ENCODE data around the gene PIP5KL1.

The PIP5KL1 gene

DNA sequence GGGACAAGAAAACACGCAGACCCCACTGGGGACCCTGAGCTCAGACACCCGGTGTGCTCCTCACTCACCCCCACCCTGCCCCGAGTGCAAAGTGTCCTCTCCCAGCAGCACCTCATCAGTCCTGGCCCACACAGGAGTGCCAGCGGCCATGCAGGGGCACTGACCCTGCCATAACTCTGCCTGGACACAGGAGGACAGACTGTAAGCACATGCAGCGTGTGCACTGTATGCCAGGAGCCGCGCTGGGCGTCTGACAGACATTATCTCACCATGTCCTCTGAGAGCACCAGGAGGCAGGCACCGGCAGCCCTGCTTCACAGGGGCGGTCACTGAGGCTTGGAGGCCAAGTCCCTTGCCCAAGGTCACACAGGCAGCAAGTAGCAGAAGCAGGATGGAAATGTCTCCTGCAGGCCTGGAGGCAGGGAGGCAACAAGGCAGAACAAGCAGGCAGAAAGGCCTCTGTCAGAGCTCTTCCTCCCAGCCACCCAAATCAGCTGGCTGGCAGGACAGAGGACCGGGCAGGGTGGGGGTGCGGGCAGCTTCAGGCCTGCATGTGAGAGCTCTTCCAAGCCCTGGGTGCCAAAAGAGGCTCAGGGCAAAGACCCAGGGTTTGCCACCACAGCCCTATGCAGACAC is 41.8 kb upstream of the PIP5KL1 start:
- H3K4me1 Mint-ChIP-seq (ENCODE audit: low read depth): peaks cover 100% of the 10 kb centered on the region
- peak overlapping the region; percentile 84 for H3K27ac Mint-ChIP-seq

DNA sequence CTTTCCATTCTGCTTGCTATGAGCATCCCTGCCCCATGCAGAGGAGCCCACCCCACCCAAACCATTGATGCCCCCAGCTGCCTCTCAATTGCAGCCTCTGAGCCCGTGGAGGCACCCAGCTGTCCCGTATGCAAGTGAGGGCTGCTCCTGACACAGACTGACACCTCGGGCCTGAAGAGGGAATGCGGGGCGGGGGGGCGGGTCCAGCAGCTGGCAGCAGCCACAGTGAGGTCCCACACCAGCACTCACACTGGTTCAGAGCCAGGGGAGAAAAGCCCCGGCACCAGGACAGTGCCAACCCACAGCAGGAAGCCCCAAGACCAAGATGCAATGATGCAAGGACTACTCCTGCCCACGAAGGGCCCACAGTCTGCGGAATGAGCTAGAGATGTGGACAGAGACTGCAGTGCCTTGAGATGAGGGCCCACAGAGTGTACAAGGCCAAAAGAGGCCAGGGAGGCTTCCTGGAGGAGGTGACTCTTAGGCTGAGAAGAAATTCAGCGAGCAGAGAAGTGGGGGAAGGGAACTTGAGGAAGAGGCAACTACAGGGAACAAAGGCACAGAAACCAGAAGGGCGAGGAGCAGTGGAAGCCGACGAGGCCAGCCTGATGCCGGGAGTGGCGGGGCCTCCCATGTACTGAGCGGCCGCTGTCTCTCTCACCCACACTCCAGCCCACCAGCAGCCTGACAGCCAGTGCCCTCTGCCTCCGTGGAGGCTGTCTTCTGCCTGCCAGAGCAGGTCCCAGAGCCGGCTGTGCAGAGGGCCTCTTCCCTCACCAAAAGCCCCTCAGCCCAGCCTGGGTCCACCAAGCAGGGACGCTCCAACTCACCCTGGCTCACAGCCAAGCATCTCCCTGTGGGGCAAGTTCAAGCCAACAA is 41.0 kb upstream of the PIP5KL1 start:
- Mint-ChIP-seq H3K4me1 (ENCODE audit: low read depth) (peaks cover 100% of the 10 kb centered on the region), H3K36me3 (ENCODE audit: low read depth) (peaks cover 15% of the 10 kb centered on the region), H3K27me3 (no peaks in the 10 kb centered on the region), H3K4me3 (peak overlapping the region; percentile 73), H3K9me3 (no peaks in the 10 kb centered on the region), H3K27ac (peak overlapping the region; percentile 91)

More for the DNA sequence above, 41.8 kb upstream of the PIP5KL1 start:
- H3K27me3 Mint-ChIP-seq: no peaks in the 10 kb centered on the region
- peaks cover 15% of the 10 kb centered on the region for H3K36me3 Mint-ChIP-seq (ENCODE audit: low read depth)
- H3K4me3 Mint-ChIP-seq: peak overlapping the region; percentile 73
- H3K9me3 Mint-ChIP-seq: no peaks in the 10 kb centered on the region

DNA sequence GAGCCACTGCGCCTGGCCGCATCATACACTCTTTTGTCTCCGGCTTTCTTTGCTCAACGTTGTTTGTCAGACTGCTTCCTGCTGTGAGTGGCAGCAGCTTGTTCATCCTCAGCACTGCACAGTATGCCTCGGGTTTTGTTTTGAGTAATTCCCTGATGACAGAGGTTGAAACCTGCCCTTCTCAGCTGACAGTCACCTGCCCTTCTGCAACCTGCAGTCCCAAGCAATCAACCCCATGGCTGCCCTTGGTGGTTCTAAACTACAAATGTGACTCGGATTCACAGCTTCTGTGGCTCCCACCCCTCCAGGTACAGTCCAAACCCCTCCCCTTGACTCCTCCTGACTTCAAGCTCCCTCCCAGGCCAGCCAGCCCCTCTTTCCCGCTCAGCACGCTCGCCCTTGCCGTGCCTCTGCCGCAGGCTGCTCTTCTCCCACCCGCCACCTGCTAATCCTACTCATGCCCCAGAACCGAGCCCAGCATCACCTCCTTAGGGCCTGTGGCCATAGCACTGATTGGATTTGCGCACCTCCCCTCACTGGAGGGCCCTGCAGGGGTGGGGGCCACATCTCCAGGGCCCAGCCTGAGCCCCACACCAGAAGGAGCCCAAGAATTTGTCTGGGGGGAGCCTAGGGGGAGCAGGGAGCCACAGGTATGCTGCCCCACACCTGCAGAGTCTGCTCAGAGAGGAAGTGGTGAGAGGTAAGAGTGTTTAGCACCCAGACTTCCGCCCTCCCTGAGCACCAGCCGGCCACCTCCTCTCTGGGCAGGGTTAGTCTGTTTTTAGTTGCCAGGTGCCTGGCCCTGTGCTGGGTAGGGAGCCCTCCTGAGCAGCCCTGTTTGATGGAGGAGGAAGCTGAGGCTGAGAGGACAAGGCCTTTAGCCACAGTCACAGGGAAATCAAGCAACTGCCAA is 40.1 kb upstream of the PIP5KL1 start:
- Mint-ChIP-seq H3K36me3 (ENCODE audit: low read depth) (peaks cover 11% of the 10 kb centered on the region), H3K9me3 (no peaks in the 10 kb centered on the region), H3K4me1 (ENCODE audit: low read depth) (peaks cover 100% of the 10 kb centered on the region), H3K27me3 (no peaks in the 10 kb centered on the region), H3K4me3 (peak overlapping the region; percentile 73), H3K27ac (peak overlapping the region; percentile 91)

DNA sequence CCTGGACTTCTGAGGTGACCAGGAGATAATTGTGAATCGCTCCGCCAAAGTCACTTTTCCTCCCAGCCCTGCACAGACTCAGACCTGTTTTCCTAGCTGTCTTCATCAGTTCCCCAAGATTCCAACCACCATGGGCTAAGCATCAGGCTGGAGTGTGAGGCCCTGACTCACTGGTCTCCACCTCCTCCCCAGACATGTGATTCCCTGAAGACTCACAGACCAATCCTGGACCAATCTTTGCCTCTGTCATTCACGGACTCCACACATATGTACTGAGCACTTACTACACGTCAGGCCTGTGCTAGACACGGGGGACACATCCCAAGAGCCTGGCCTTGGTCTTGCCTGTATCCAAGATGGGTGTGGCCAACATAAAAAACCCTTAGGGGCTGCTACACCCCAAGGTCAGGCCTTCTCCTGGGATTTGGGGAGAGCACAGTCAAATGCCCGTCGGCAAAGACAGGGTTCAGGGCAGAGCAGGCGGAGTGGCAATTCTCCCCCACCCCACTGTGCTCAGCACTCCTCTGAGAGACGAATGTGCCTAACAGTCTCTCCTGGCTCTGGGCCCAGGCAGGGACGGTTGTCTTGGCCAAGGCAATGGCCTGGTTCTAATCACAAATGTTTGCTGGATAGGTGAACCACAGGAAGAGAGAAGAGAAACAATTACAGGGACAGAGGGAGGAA is 38.3 kb upstream of the PIP5KL1 start:
- Mint-ChIP-seq H3K4me3 (peak overlapping the region; percentile 73), H3K4me1 (ENCODE audit: low read depth) (peaks cover 99% of the 10 kb centered on the region), H3K27ac (peak overlapping the region; percentile 91), H3K9me3 (no peaks in the 10 kb centered on the region), H3K36me3 (ENCODE audit: low read depth) (peaks cover 9% of the 10 kb centered on the region), H3K27me3 (no peaks in the 10 kb centered on the region)

DNA sequence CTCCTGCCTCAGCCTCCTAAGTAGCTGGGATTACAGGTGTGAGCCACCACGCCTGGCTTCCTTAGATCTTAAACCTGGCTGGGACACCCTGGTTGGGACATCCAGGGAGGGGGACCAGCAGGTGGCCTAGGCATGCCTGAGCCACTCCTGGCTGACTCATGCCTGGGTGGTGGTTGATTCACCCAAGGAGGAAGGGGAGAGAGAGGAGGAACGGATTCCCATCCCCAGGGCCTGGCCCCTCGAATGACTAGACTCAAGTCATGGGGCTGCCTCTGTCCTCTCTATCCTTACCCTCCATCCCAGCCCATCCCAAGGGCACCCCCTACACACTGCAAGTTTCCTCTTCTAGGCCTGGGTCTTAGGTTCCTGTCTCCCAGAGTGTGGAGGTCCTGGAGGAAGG is 37.5 kb upstream of the PIP5KL1 start:
- peaks cover 99% of the 10 kb centered on the region for H3K4me1 Mint-ChIP-seq (ENCODE audit: low read depth)

DNA sequence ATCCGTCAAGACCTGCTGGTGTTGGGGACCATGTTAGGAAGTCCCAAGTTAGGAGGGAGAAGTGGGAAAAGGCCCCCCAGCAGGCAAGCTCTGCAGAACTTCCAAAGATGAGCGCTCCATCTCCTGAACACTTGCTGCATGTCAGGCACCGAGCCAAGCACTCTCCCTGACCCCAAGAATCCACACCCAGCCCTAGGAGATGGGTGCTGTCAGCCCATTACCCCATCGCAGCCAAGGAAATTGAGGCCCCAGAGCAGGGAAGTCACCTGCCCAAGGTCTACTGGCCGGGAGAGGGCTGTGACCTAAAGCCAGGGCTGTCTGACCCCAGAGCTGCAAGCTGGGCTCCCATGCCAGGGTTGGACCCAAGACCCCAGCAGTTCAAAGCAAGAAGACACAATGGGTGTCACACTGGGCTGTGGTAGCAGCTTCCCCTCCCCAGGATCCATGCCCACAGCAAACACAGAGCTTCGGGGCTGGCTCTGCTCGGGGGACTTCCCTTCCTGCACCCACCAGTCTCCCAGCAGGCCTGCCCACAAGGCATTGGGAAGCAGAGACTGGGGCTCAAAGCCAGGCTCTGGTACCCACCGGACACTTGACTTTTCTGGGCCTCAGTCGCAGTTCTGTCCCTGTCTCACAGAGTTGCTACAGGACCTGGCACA is 36.7 kb upstream of the PIP5KL1 start:
- Mint-ChIP-seq H3K27me3 (no peaks in the 10 kb centered on the region), H3K27ac (peak overlapping the region; percentile 91), H3K4me3 (peak overlapping the region; percentile 12), H3K36me3 (ENCODE audit: low read depth) (peaks cover 9% of the 10 kb centered on the region), H3K4me1 (ENCODE audit: low read depth) (peaks cover 99% of the 10 kb centered on the region), H3K9me3 (no peaks in the 10 kb centered on the region)

More for the DNA sequence above, 37.5 kb upstream of the PIP5KL1 start:
- Mint-ChIP-seq H3K4me3 (peak overlapping the region; percentile 17), H3K27ac (peak overlapping the region; percentile 91), H3K9me3 (no peaks in the 10 kb centered on the region), H3K36me3 (ENCODE audit: low read depth) (peaks cover 9% of the 10 kb centered on the region), H3K27me3 (no peaks in the 10 kb centered on the region)

DNA sequence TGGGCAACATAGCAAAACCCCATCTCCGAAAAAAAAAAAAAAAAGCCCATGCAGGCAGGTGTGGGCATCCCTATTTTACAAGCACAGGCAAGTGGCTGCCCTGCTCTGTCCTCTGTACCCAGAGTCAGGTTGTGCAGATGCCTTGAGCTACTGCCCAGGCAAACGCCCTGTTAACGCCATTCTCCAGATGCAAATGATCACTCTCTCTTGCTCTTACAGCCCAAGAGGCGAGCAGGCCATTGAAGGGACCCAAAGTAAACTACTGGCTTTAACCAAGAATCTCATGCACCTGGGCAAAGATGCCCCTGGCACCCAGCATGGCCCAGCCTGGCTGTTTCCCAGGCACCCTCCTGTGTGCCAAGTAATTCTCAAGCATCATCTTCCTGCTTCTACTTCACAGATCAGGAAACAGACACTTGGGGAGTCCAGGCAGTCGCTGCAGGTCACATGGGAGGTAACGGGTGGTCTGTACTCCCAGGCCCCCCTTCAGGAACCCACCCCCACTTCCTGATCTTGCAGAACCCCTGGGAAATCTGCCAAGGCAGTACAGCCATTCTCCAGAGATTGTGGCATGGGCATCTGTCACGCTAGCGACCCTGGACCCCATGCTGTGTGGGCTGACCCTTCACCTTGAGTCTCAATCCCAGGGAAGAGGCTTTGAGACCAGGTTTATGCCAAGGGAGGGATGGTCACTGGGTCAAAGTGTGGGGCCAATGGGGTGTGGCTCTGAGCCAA is 36.0 kb upstream of the PIP5KL1 start:
- Mint-ChIP-seq H3K27ac (peak overlapping the region; percentile 92), H3K27me3 (no peaks in the 10 kb centered on the region), H3K4me3 (no peak overlapping the region), H3K4me1 (ENCODE audit: low read depth) (peaks cover 99% of the 10 kb centered on the region), H3K9me3 (no peaks in the 10 kb centered on the region), H3K36me3 (ENCODE audit: low read depth) (peaks cover 10% of the 10 kb centered on the region)

DNA sequence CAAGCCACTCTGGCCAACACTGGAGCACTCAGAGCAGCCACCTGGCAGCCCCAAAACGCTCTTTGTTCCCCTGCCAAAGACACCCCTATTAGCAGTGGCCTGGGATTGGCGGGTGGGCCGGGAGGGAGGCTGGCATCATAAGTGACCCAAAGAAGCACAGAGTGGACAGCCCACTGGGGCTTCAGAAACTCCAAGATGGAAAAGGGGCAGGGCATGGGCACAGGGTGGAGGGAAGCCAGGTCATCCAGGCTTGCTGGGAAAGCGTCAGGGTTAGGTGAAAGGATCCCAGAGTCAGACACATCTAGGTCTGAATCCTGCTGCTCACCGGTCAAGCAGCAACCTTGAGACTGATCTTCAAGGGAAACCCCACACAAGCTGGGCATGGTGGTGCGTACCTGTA is 35.4 kb upstream of the PIP5KL1 start:
- H3K9me3 Mint-ChIP-seq: no peaks in the 10 kb centered on the region
- peaks cover 13% of the 10 kb centered on the region for H3K36me3 Mint-ChIP-seq (ENCODE audit: low read depth)
- H3K4me3 Mint-ChIP-seq: peak overlapping the region; percentile 73
- no peaks in the 10 kb centered on the region for H3K27me3 Mint-ChIP-seq
- peaks cover 99% of the 10 kb centered on the region for H3K4me1 Mint-ChIP-seq (ENCODE audit: low read depth)
- H3K27ac Mint-ChIP-seq: peak overlapping the region; percentile 92

DNA sequence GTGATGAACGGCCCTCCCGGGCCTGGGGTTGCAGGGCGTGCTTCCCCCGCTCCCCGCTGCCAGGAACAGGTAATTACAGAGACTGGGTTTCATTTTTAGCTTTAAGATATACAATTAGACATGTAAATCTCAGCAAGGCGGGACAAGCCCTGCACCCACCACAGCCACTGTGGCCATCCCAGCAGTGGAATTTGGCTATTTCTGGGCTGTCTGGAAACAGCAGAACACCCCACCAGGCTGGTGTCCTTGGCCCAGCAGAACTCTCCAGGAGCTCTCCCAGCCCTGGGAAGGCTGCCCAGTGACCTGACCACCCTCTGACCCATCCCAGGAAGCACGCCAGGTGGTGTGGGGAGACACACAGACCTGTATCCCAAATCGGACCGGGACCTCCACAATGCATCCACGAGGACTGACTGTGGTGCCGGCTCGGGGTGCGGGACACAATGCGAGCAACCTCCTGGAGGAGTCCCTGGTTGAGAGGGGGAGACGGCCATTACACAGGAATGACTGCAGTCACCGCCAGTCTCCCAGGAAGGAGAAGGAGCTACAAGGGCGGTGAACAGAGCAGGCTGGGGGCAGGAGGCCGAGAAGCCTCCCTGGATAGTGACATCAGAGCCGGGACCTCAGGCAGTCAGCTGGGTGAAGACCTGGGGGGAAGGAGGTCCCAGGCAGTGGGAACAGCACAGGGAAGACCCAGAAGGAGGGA is 32.9 kb upstream of the PIP5KL1 start:
- no peaks in the 10 kb centered on the region for H3K27me3 Mint-ChIP-seq
- peaks cover 99% of the 10 kb centered on the region for H3K4me1 Mint-ChIP-seq (ENCODE audit: low read depth)
- peak overlapping the region; percentile 92 for H3K27ac Mint-ChIP-seq
- H3K36me3 Mint-ChIP-seq (ENCODE audit: low read depth): peaks cover 10% of the 10 kb centered on the region
- no peaks in the 10 kb centered on the region for H3K9me3 Mint-ChIP-seq
- H3K4me3 Mint-ChIP-seq: peak overlapping the region; percentile 34

DNA sequence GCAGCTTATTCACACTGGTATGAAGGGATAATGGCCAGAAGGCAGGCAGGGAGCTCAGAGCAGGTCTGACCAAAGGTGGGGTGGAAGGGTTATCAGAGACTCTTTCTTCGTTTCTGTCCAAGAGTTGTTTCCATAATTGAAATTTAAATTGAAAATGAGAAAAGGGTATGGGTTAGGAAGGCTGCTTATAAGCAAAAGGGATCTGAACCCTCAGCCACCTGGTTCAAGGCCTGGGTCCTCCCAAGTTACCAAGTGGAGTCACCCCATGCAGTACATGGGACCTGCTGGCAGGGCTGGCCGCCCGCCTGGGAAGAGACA is 32.4 kb upstream of the PIP5KL1 start:
- Mint-ChIP-seq H3K27ac (peak overlapping the region; percentile 92), H3K4me3 (peak overlapping the region; percentile 34), H3K27me3 (no peaks in the 10 kb centered on the region), H3K36me3 (ENCODE audit: low read depth) (peaks cover 11% of the 10 kb centered on the region), H3K9me3 (no peaks in the 10 kb centered on the region), H3K4me1 (ENCODE audit: low read depth) (peaks cover 97% of the 10 kb centered on the region)

DNA sequence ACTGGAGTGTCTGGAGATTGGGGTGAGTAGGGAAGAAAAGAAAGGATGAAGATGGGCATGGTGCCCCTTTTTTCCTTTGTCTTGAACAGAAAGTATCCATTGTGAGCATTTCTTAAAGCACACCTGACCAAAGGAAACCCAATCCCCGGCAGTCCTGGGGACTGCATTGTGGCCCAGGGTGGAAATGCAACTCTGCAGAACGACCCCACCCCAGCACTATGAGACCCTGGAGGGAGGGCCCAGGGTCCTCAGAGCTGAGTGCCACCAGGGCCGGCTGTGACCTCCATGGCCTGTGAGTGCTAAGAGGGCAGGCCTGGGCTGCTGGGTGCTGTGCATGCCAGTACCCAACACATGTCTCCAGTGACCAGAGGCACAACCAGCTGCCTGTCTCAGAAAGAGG is 31.7 kb upstream of the PIP5KL1 start:
- Mint-ChIP-seq H3K9me3 (no peaks in the 10 kb centered on the region), H3K4me1 (ENCODE audit: low read depth) (peaks cover 97% of the 10 kb centered on the region), H3K4me3 (no peak overlapping the region), H3K36me3 (ENCODE audit: low read depth) (peaks cover 13% of the 10 kb centered on the region), H3K27ac (peak overlapping the region; percentile 92), H3K27me3 (no peaks in the 10 kb centered on the region)

DNA sequence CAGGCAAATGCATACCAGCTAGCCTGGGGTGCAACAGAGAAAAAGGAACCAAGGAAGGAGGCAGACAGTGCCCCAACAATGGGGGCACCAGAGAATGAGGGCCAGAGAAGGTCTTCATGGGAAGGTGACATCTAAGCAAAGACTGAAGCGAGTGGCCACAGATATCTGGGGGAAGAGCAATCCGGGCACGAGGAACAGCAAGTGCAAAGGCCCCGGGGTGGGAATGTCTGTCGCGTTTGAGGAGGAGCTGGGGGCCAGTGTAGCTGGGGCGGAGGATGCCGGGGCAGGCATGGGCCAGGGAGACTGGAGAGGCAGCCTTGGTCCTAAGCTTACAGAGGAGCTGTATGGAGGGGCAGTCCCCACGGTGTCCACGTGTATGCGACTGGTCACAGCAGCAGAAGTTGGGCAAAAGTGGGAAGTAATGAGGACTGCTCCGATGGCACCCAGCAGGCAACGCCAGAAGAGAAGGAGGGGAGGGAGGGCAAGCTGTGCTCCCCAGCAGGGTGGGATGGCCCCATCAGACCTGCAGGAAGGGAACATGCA is 31.1 kb upstream of the PIP5KL1 start:
- peaks cover 13% of the 10 kb centered on the region for H3K36me3 Mint-ChIP-seq (ENCODE audit: low read depth)

DNA sequence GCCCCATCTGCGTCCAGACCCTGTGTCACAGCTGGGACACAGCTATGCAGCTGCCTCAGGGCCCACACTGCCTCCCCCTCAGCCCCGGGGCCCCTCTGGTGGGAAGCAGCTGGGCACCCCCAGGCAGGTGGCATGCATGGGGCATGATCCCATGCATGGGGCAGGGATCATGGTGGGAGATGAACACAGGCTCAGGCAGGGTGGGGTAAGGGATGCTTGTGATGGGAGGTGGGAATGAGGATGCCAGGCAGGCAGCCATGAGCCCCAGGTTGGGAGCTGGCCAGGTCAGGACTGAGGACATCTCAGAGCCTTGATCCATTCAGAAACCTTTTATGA is 30.5 kb upstream of the PIP5KL1 start:
- Mint-ChIP-seq H3K4me1 (ENCODE audit: low read depth) (peaks cover 96% of the 10 kb centered on the region), H3K4me3 (no peak overlapping the region), H3K9me3 (no peaks in the 10 kb centered on the region), H3K36me3 (ENCODE audit: low read depth) (peaks cover 13% of the 10 kb centered on the region), H3K27ac (peak overlapping the region; percentile 72), H3K27me3 (no peaks in the 10 kb centered on the region)

More for the DNA sequence above, 31.1 kb upstream of the PIP5KL1 start:
- Mint-ChIP-seq H3K4me3 (no peak overlapping the region), H3K9me3 (no peaks in the 10 kb centered on the region), H3K27ac (peak overlapping the region; percentile 72), H3K4me1 (ENCODE audit: low read depth) (peaks cover 97% of the 10 kb centered on the region), H3K27me3 (no peaks in the 10 kb centered on the region)

Measured in stimulated activated naive CD8-positive, alpha-beta T cell treated with anti-CD3 and anti-CD28 coated beads, Interleukin-15, Interleukin-2, amounts not matched to agents 100 ng/mL and 50 ng/mL, for 24 hours (primary cell).